WTC11 (cell line): ENCODE data around the gene OR52I1. TPM values are rescaled to one million over a fixed set of nuclear protein-coding genes. Genes with fewer than 3 reads are reported as not detected.

Experiments used
- ATAC-seq: fragments of 200-7000 bp; cut with Tn5 transposase; 2 replicates; pipeline ENCODE4 v1.10.0; 2021; ENCODE audit warnings: mild to moderate bottlenecking, moderate library complexity
- CTCF ChIA-PET: fragments of 300-600 bp; sonication (Branson Sonifier 250); formaldehyde crosslinking; loops from one replicate; lab custom pipeline; 2021; ENCODE audit warnings: antibody characterized with exemption; lab: Charles Lee
- POLR2A ChIA-PET: fragments of 350-600 bp; sonication (Branson Sonifier 250); formaldehyde crosslinking; loops from one replicate; lab custom pipeline; 2021; ENCODE audit warnings: antibody characterized with exemption; lab: Charles Lee
- DNase-seq: peaks from one replicate; pipeline ENCODE4 v3.0.0; 2021; ENCODE audit warnings: low spot score
- H3K27ac Mint-ChIP-seq: 2 replicates; pipeline ENCODE4 v1.8.0; 2021; ENCODE audit warnings: mixed read lengths
- H3K27me3 Mint-ChIP-seq: 2 replicates; pipeline ENCODE4 v1.8.0; 2021; ENCODE audit warnings: low read depth, mild to moderate bottlenecking, moderate library complexity, mixed read lengths
- H3K36me3 Mint-ChIP-seq: 2 replicates; pipeline ENCODE4 v1.8.0; 2021; ENCODE audit warnings: mixed read lengths
- H3K4me1 Mint-ChIP-seq: 2 replicates; pipeline ENCODE4 v1.8.0; 2022; ENCODE audit warnings: mixed read lengths
- H3K4me3 Mint-ChIP-seq: 2 replicates; pipeline ENCODE4 v1.8.0; 2021; ENCODE audit warnings: mild to moderate bottlenecking, moderate library complexity, mixed read lengths
- H3K9me3 Mint-ChIP-seq: 2 replicates; pipeline ENCODE4 v1.8.0; 2021; ENCODE audit warnings: mixed read lengths
- AR ChIP-seq: fragments of 250-450 bp; sonication (Bioruptor Pico); IDR thresholded peaks from 2 replicates; pipeline ENCODE4 v1.9.0; 2021; ENCODE audit warnings: mild to moderate bottlenecking
- ATF3 ChIP-seq: sonication (generic); formaldehyde crosslinking; conservative IDR thresholded peaks from 2 replicates; pipeline ENCODE4 v1.8.1; 2022; ENCODE audit warnings: mild to moderate bottlenecking, missing genetic modification reagents
- E2F1 ChIP-seq: sonication (generic); formaldehyde crosslinking; IDR thresholded peaks from 2 replicates; pipeline ENCODE4 v1.8.0; 2022; ENCODE audit warnings: mild to moderate bottlenecking, missing genetic modification reagents
- EMX1 ChIP-seq: fragments of 250-450 bp; sonication (Bioruptor Pico); IDR thresholded peaks from 2 replicates; pipeline ENCODE4 v1.8.0; 2021; ENCODE audit warnings: mild to moderate bottlenecking
- FOXP4 ChIP-seq: sonication (generic); formaldehyde crosslinking; IDR thresholded peaks from 2 replicates; pipeline ENCODE4 v1.8.0; 2022; ENCODE audit warnings: mild to moderate bottlenecking, missing genetic modification reagents
- HMGXB4 ChIP-seq: sonication (generic); formaldehyde crosslinking; IDR thresholded peaks from 2 replicates; pipeline ENCODE4 v1.8.1; 2023; ENCODE audit warnings: mild to moderate bottlenecking, moderate library complexity, missing genetic modification reagents
- NFATC4 ChIP-seq: fragments of 250-450 bp; sonication (Bioruptor Pico); IDR thresholded peaks from 2 replicates; pipeline ENCODE4 v1.9.0; 2021; ENCODE audit warnings: mild to moderate bottlenecking
- NR3C1 ChIP-seq: sonication (generic); formaldehyde crosslinking; conservative IDR thresholded peaks from 2 replicates; pipeline ENCODE4 v1.8.1; 2023; ENCODE audit warnings: low read depth, mild to moderate bottlenecking, missing genetic modification reagents
- SMAD3 ChIP-seq: sonication (generic); formaldehyde crosslinking; IDR thresholded peaks from 2 replicates; pipeline ENCODE4 v1.8.0; 2022; ENCODE audit warnings: missing genetic modification reagents, mild to moderate bottlenecking, borderline replicate concordance
- TCF7 ChIP-seq: sonication (generic); formaldehyde crosslinking; IDR thresholded peaks from 2 replicates; pipeline ENCODE4 v1.8.0; 2022; ENCODE audit warnings: mild to moderate bottlenecking, low read depth, missing genetic modification reagents, moderate library complexity
- ZNF138 ChIP-seq: sonication (generic); formaldehyde crosslinking; conservative IDR thresholded peaks from 2 replicates; pipeline ENCODE4 v1.8.1; 2022; ENCODE audit warnings: mild to moderate bottlenecking, moderate library complexity, missing genetic modification reagents
- ZNF219 ChIP-seq: sonication (generic); formaldehyde crosslinking; IDR thresholded peaks from 2 replicates; pipeline ENCODE4 v1.8.0; 2023; ENCODE audit warnings: missing genetic modification reagents, mild to moderate bottlenecking, borderline replicate concordance
- ZNF263 ChIP-seq: sonication (generic); formaldehyde crosslinking; IDR thresholded peaks from 2 replicates; pipeline ENCODE4 v1.8.1; 2022; ENCODE audit warnings: low read depth, mild to moderate bottlenecking, moderate library complexity, missing genetic modification reagents
- total RNA-seq: library from RNA; stranded (reverse); gene quantifications from 3 replicates; pipeline ENCODE4 v1.2.3, GENCODE V29; 2021
- TF ChIP-seq, protein P1 (sequence below): sonication (generic); formaldehyde crosslinking; IDR thresholded peaks from 2 replicates; pipeline ENCODE4 v1.8.0; 2022; ENCODE audit warnings: mild to moderate bottlenecking, missing genetic modification reagents
- TF ChIP-seq, protein P2 (sequence below): sonication (generic); formaldehyde crosslinking; IDR thresholded peaks from 2 replicates; pipeline ENCODE4 v1.8.1; 2022; ENCODE audit warnings: mild to moderate bottlenecking, missing genetic modification reagents, moderate library complexity, borderline replicate concordance
- TF ChIP-seq, protein P3 (sequence below): sonication (generic); formaldehyde crosslinking; IDR thresholded peaks from 2 replicates; pipeline ENCODE4 v1.8.0; 2022; ENCODE audit warnings: mild to moderate bottlenecking, missing genetic modification reagents
- TF ChIP-seq, protein P4 (sequence below): fragments of 250-450 bp; sonication (Bioruptor Pico); IDR thresholded peaks from 2 replicates; pipeline ENCODE4 v1.9.0; 2021; ENCODE audit warnings: mild to moderate bottlenecking, borderline replicate concordance

Gene OR52I1
- total RNA-seq, 1 experiment from 2014 or later = not detected

GRCh38 chr11:4569075-4569474 is 24.8 kb upstream of the OR52I1 start:
- ChIA-PET POLR2A (no interaction called here), CTCF (no interaction called here)
- Mint-ChIP-seq H3K27ac (no peak overlapping the region), H3K4me3 (no peak overlapping the region), H3K9me3 (peaks cover 18% of the 10 kb centered on the region), H3K36me3 (peaks cover 5% of the 10 kb centered on the region), H3K27me3 (no peaks in the 10 kb centered on the region; the same call in none of the 2 replicates), H3K4me1 (peaks cover 25% of the 10 kb centered on the region)
- TF ChIP-seq ZNF138 (CRISPR knock-in tag) = no peak
- no peak for TF ChIP-seq HMGXB4
- no peak for TF ChIP-seq TCF7 (CRISPR knock-in tag)
- no peak for TF ChIP-seq NFATC4
- TF ChIP-seq SMAD3 (CRISPR knock-in tag) = no peak
- ATAC-seq (no peak), DNase-seq (no peak)

- POLR2A ChIA-PET = no interaction called here
- H3K36me3 Mint-ChIP-seq = no peaks in the 10 kb centered on the region
- no peak overlapping the region for H3K27ac Mint-ChIP-seq
- ATAC-seq (no peak), DNase-seq (no peak)
- no peaks in the 10 kb centered on the region; the same call in 1 of the 2 replicates for H3K9me3 Mint-ChIP-seq
- TF ChIP-seq ZNF138 (CRISPR knock-in tag) (no peak), ATF3 (CRISPR knock-in tag) (no peak)
- H3K4me3 Mint-ChIP-seq = no peak overlapping the region
- no peaks in the 10 kb centered on the region for H3K27me3 Mint-ChIP-seq
- H3K4me1 Mint-ChIP-seq = peaks cover 7% of the 10 kb centered on the region
- CTCF ChIA-PET = interaction anchor here (1.2 kb wide), 1 partner anchor 25 kb away, joined by 3 read pairs; no protein-coding TSS in a partner anchor
Observed at GRCh38 chr11:4576880-4577279, 17.0 kb upstream of the OR52I1 start.

GRCh38 chr11:4577761-4578160 is 16.1 kb upstream of the OR52I1 start:
- no peak for DNase-seq
- POLR2A ChIA-PET = no interaction called here
- Mint-ChIP-seq H3K9me3 (no peaks in the 10 kb centered on the region), H3K4me3 (no peak overlapping the region), H3K4me1 (no peaks in the 10 kb centered on the region), H3K27ac (no peak overlapping the region), H3K27me3 (no peaks in the 10 kb centered on the region), H3K36me3 (no peaks in the 10 kb centered on the region)
- no peak for ATAC-seq
- CTCF ChIA-PET = no interaction called here
- TF ChIP-seq EMX1 (CRISPR knock-in tag) (no peak), E2F1 (no peak), NR3C1 (CRISPR knock-in tag) (no peak), ZNF219 (no peak), ZNF263 (CRISPR knock-in tag) (no peak), AR (no peak), FOXP4 (CRISPR knock-in tag) (no peak)
- TF ChIP-seq, protein P1, sequence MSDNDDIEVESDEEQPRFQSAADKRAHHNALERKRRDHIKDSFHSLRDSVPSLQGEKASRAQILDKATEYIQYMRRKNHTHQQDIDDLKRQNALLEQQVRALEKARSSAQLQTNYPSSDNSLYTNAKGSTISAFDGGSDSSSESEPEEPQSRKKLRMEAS (CRISPR knock-in tag) = no peak
- TF ChIP-seq, protein P2, sequence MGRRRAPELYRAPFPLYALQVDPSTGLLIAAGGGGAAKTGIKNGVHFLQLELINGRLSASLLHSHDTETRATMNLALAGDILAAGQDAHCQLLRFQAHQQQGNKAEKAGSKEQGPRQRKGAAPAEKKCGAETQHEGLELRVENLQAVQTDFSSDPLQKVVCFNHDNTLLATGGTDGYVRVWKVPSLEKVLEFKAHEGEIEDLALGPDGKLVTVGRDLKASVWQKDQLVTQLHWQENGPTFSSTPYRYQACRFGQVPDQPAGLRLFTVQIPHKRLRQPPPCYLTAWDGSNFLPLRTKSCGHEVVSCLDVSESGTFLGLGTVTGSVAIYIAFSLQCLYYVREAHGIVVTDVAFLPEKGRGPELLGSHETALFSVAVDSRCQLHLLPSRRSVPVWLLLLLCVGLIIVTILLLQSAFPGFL = no peak
- TF ChIP-seq, protein P3, sequence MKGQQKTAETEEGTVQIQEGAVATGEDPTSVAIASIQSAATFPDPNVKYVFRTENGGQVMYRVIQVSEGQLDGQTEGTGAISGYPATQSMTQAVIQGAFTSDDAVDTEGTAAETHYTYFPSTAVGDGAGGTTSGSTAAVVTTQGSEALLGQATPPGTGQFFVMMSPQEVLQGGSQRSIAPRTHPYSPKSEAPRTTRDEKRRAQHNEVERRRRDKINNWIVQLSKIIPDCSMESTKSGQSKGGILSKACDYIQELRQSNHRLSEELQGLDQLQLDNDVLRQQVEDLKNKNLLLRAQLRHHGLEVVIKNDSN (CRISPR knock-in tag) = no peak
- TF ChIP-seq, protein P4, sequence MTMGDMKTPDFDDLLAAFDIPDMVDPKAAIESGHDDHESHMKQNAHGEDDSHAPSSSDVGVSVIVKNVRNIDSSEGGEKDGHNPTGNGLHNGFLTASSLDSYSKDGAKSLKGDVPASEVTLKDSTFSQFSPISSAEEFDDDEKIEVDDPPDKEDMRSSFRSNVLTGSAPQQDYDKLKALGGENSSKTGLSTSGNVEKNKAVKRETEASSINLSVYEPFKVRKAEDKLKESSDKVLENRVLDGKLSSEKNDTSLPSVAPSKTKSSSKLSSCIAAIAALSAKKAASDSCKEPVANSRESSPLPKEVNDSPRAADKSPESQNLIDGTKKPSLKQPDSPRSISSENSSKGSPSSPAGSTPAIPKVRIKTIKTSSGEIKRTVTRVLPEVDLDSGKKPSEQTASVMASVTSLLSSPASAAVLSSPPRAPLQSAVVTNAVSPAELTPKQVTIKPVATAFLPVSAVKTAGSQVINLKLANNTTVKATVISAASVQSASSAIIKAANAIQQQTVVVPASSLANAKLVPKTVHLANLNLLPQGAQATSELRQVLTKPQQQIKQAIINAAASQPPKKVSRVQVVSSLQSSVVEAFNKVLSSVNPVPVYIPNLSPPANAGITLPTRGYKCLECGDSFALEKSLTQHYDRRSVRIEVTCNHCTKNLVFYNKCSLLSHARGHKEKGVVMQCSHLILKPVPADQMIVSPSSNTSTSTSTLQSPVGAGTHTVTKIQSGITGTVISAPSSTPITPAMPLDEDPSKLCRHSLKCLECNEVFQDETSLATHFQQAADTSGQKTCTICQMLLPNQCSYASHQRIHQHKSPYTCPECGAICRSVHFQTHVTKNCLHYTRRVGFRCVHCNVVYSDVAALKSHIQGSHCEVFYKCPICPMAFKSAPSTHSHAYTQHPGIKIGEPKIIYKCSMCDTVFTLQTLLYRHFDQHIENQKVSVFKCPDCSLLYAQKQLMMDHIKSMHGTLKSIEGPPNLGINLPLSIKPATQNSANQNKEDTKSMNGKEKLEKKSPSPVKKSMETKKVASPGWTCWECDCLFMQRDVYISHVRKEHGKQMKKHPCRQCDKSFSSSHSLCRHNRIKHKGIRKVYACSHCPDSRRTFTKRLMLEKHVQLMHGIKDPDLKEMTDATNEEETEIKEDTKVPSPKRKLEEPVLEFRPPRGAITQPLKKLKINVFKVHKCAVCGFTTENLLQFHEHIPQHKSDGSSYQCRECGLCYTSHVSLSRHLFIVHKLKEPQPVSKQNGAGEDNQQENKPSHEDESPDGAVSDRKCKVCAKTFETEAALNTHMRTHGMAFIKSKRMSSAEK = no peak
